Measurements from ENCODE around the gene SLC37A2. TPM values are rescaled to one million over a fixed set of nuclear protein-coding genes. Genes with fewer than 3 reads are reported as not detected.

Gene SLC37A2
- total RNA-seq, 1 experiment from 2014 or later, result 5.1 TPM

GRCh38 chr11:125074511-125075241 lies 11.6 kb downstream of the SLC37A2 start:
- Histone ChIP-seq H3K4me2 (ENCODE audit: low read length) (no peak overlapping the region), H3K27ac (ENCODE audit: low read depth, low read length) (no peak overlapping the region), H4K20me1 (ENCODE audit: insufficient read depth) (no peaks in the 10 kb centered on the region), H2AFZ (ENCODE audit: low read depth, low read length, poor library complexity, severe bottlenecking) (no peak overlapping the region), H3K4me3 (replicated peaks in 1 of 2; ENCODE audit: low read depth in 1 of 2, low read length in 2 of 2) (no peak overlapping the region), H3K4me1 (ENCODE audit: control insufficient read depth in 1 of 2, insufficient read depth in 2 of 2, low read length in 2 of 2) (peaks cover 18 to 46% of the 10 kb centered on the region in 2 experiments), H3K36me3 (ENCODE audit: control insufficient read depth in 1 of 2, insufficient read depth in 2 of 2, low read length in 2 of 2) (no peaks in the 10 kb centered on the region), H3K9me2 (ENCODE audit: insufficient read depth) (no peaks in the 10 kb centered on the region), H3K79me2 (ENCODE audit: insufficient read depth, low read length) (no peaks in the 10 kb centered on the region), H3K9me3 (ENCODE audit: control insufficient read depth in 1 of 2, insufficient read depth in 1 of 2, low read depth in 1 of 2, low read length in 2 of 2) (no peaks in the 10 kb centered on the region), H3K27me3 (ENCODE audit: insufficient read depth, low read length) (no peaks in the 10 kb centered on the region), H3K9ac (ENCODE audit: low read length) (no peak overlapping the region)
- CTCF ChIA-PET, result no interaction called here
- no TSS peak for BruUV-seq (replicated peaks)
- DNase-seq (ENCODE audit: low read depth, low spot score), result no peak
- POLR2A ChIA-PET, result no interaction called here
- RAD21 ChIA-PET (ENCODE audit: low non-redundant PET in 1 of 2, low total read pairs in 2 of 2, uncharacterized antibody in 2 of 2, unreplicated experiment in 2 of 2), result no interaction called here
- intact Hi-C loops (cut with micrococcal nuclease), result no loop called here
- no peak for ATAC-seq
- no peak for TF ChIP-seq CBX3 (IDR thresholded peaks at IDR 0.05; ENCODE audit: low read depth)
- no peak for TF ChIP-seq MAX (IDR thresholded peaks at IDR 0.05)
- TF ChIP-seq ELF1 (IDR thresholded peaks at IDR 0.05; ENCODE audit: borderline replicate concordance, low read depth), result no peak
- TF ChIP-seq ZFX (IDR thresholded peaks at IDR 0.05), result no peak
- no peak for TF ChIP-seq ATF3 (IDR thresholded peaks at IDR 0.05)
- no peak for TF ChIP-seq SIN3A (IDR thresholded peaks at IDR 0.05; ENCODE audit: low read depth)
- no peak for TF ChIP-seq TCF7L2 (IDR thresholded peaks at IDR 0.05; ENCODE audit: borderline replicate concordance, extremely low read depth, insufficient read depth, insufficient read length)
- no peak for TF ChIP-seq SRF (IDR thresholded peaks at IDR 0.05; ENCODE audit: low read depth)
- TF ChIP-seq CEBPB (IDR thresholded peaks at IDR 0.05; ENCODE audit: low read depth), result no peak
- no peak for TF ChIP-seq REST (IDR thresholded peaks at IDR 0.05; ENCODE audit: low read depth)
- TF ChIP-seq ZNF274 (IDR thresholded peaks at IDR 0.05; ENCODE audit: low read depth, low read length), result no peak
- TF ChIP-seq RAD21 (IDR thresholded peaks at IDR 0.05; ENCODE audit: low read depth), result no peak
- TF ChIP-seq SP1 (IDR thresholded peaks at IDR 0.05; ENCODE audit: low read depth), result no peak
- TF ChIP-seq POLR2AphosphoS5 (IDR thresholded peaks at IDR 0.05; ENCODE audit: low read depth, low read length), result no peak
- TF ChIP-seq, protein P1, sequence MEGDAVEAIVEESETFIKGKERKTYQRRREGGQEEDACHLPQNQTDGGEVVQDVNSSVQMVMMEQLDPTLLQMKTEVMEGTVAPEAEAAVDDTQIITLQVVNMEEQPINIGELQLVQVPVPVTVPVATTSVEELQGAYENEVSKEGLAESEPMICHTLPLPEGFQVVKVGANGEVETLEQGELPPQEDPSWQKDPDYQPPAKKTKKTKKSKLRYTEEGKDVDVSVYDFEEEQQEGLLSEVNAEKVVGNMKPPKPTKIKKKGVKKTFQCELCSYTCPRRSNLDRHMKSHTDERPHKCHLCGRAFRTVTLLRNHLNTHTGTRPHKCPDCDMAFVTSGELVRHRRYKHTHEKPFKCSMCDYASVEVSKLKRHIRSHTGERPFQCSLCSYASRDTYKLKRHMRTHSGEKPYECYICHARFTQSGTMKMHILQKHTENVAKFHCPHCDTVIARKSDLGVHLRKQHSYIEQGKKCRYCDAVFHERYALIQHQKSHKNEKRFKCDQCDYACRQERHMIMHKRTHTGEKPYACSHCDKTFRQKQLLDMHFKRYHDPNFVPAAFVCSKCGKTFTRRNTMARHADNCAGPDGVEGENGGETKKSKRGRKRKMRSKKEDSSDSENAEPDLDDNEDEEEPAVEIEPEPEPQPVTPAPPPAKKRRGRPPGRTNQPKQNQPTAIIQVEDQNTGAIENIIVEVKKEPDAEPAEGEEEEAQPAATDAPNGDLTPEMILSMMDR (IDR thresholded peaks at IDR 0.05 in 2 of 3, conservative IDR thresholded peaks at IDR 0.05 in 1 of 3; ENCODE audit: borderline replicate concordance in 1 of 3, insufficient read depth in 1 of 3, low read depth in 2 of 3, low read length in 2 of 3), result no peak

All from HCT116 (cell line).